ENCODE results near the gene FBN2.
"Not testable (repeated sequence)": the region's sequence is repeated elsewhere in the genome, so short reads cannot be mapped to it uniquely, and the experiment has no call there.

Gene FBN2

GRCh38 chr5:128350705-128351104 is 187.3 kb downstream of the FBN2 start:
- DNase-seq: no peak

GRCh38 chr5:128349044-128349858 is 188.8 kb downstream of the FBN2 start:
- no peak for DNase-seq

- no peak for DNase-seq
These were observed 192.0 kb downstream of the FBN2 start for GRCh38 chr5:128346038-128346437.

- no peak for DNase-seq
These were observed 192.8 kb downstream of the FBN2 start for GRCh38 chr5:128345247-128345646.

GRCh38 chr5:128343168-128343567 is 194.9 kb downstream of the FBN2 start:
- no peak for DNase-seq

- no peak for DNase-seq
These were observed 197.0 kb downstream of the FBN2 start for GRCh38 chr5:128341056-128341455.

- no peak for DNase-seq
These were observed 197.4 kb downstream of the FBN2 start for GRCh38 chr5:128340648-128341047.

- DNase-seq: no peak
These were observed 198.5 kb downstream of the FBN2 start for GRCh38 chr5:128339585-128339984.

GRCh38 chr5:128338649-128339048 is 199.4 kb downstream of the FBN2 start:
- DNase-seq: no peak

GRCh38 chr5:128335339-128335738 is 202.7 kb downstream of the FBN2 start:
- no peak for DNase-seq

GRCh38 chr5:128334010-128334716 is 203.9 kb downstream of the FBN2 start:
- no peak for DNase-seq

- DNase-seq: no peak
These were observed 206.8 kb downstream of the FBN2 start for GRCh38 chr5:128331261-128331660.

GRCh38 chr5:128329386-128329939 is 208.6 kb downstream of the FBN2 start:
- no peak for DNase-seq

- DNase-seq: no peak
These were observed 209.6 kb downstream of the FBN2 start for GRCh38 chr5:128328446-128328845.

- DNase-seq: no peak
These were observed 210.0 kb downstream of the FBN2 start for GRCh38 chr5:128328007-128328406.

GRCh38 chr5:128321418-128321817 is 216.6 kb downstream of the FBN2 start:
- DNase-seq: not testable (repeated sequence)

GRCh38 chr5:128318691-128319090 is 219.4 kb downstream of the FBN2 start:
- no peak for DNase-seq

- DNase-seq: no peak
These were observed 220.6 kb downstream of the FBN2 start for GRCh38 chr5:128317481-128317880.

- DNase-seq: no peak
These were observed 222.4 kb downstream of the FBN2 start for GRCh38 chr5:128315671-128316070.

GRCh38 chr5:128305341-128305740 is 232.7 kb downstream of the FBN2 start:
- no peak for DNase-seq

- no peak for DNase-seq
These were observed 233.3 kb downstream of the FBN2 start for GRCh38 chr5:128304791-128305190.

GRCh38 chr5:128304088-128304487 is 234.0 kb downstream of the FBN2 start:
- DNase-seq: no peak

- no peak for DNase-seq
These were observed 234.5 kb downstream of the FBN2 start for GRCh38 chr5:128303593-128303992.

GRCh38 chr5:128300181-128300580 is 237.9 kb downstream of the FBN2 start:
- DNase-seq: no peak
